GM23338 (cell line): ENCODE measurements around the gene DUSP1. TPM values are rescaled to one million over a fixed set of nuclear protein-coding genes. Genes with fewer than 3 reads are reported as not detected.

Experiments
- ATAC-seq: fragments of 200-7000 bp; cut with Tn5 transposase; 3 replicates; pipeline ENCODE4 v1.9.1; 2020
- DNase-seq: peaks from one replicate; pipeline ENCODE4 v3.0.0-alpha.2; 2015; ENCODE audit warnings: low spot score
- H2AFZ ChIP-seq: fragments of 200-600 bp; sonication (generic); 2 replicates; pipeline ENCODE4 v1.8.0; 2016; ENCODE audit warnings: antibody characterized with exemption, mild to moderate bottlenecking, moderate library complexity
- H3F3A ChIP-seq: fragments of 200-600 bp; sonication (generic); replicated peaks from 2 replicates; pipeline ENCODE4 v1.8.0; 2017; ENCODE audit warnings: antibody characterized with exemption, mixed run types, low read depth
- H3K27ac ChIP-seq: fragments of 200-600 bp; sonication (generic); 2 replicates; pipeline ENCODE4 v1.6.1; 2016; ENCODE audit warnings: low read depth
- H3K27me3 ChIP-seq: fragments of 200-600 bp; sonication (generic); 2 replicates; pipeline ENCODE4 v1.8.0; 2016; ENCODE audit warnings: mild to moderate bottlenecking, mixed run types, moderate library complexity; ENCODE audit not compliant: insufficient read depth
- H3K36me3 ChIP-seq: fragments of 200-600 bp; sonication (generic); 2 replicates; pipeline ENCODE4 v1.8.0; 2016; ENCODE audit warnings: mild to moderate bottlenecking; ENCODE audit not compliant: insufficient read depth
- H3K4me1 ChIP-seq: fragments of 200-600 bp; sonication (generic); 2 replicates; pipeline ENCODE4 v1.8.0; 2016; ENCODE audit warnings: mild to moderate bottlenecking, moderate library complexity; ENCODE audit not compliant: insufficient read depth
- H3K4me2 ChIP-seq: fragments of 200-600 bp; sonication (generic); 2 replicates; pipeline ENCODE4 v1.7.1; 2017; ENCODE audit warnings: mixed run types
- H3K4me3 ChIP-seq: fragments of 200-600 bp; sonication (generic); 2 replicates; pipeline ENCODE4 v1.6.1; 2016; ENCODE audit warnings: mixed run types
- H3K79me2 ChIP-seq: fragments of 200-600 bp; sonication (generic); replicated peaks from 2 replicates; pipeline ENCODE4 v1.8.0; 2017; ENCODE audit warnings: mild to moderate bottlenecking; ENCODE audit not compliant: insufficient read depth
- H3K9me2 ChIP-seq: fragments of 200-600 bp; sonication (generic); 2 replicates; pipeline ENCODE4 v1.8.0; 2017; ENCODE audit not compliant: insufficient read depth
- H4K20me1 ChIP-seq: fragments of 200-600 bp; sonication (generic); replicated peaks from 2 replicates; pipeline ENCODE4 v1.8.0; 2017; ENCODE audit warnings: mild to moderate bottlenecking; ENCODE audit not compliant: insufficient read depth
- H3K27ac Mint-ChIP-seq: 2 replicates; pipeline ENCODE4 v1.8.0; 2020; ENCODE audit warnings: inconsistent platforms, mild to moderate bottlenecking, moderate library complexity, mixed read lengths
- H3K27me3 Mint-ChIP-seq: 3 replicates; pipeline ENCODE4 v1.8.0; 2022; ENCODE audit warnings: low read depth, mild to moderate bottlenecking, moderate library complexity, mixed read lengths, inconsistent platforms; ENCODE audit not compliant: insufficient read depth, poor library complexity
- H3K36me3 Mint-ChIP-seq: 3 replicates; pipeline ENCODE4 v1.8.0; 2021; ENCODE audit warnings: low read depth, mild to moderate bottlenecking, inconsistent platforms, moderate library complexity, mixed read lengths
- H3K4me1 Mint-ChIP-seq: 3 replicates; pipeline ENCODE4 v1.8.0; 2020; ENCODE audit warnings: mild to moderate bottlenecking, inconsistent platforms, mixed read lengths
- H3K4me3 Mint-ChIP-seq: 3 replicates; pipeline ENCODE4 v1.8.0; 2021; ENCODE audit warnings: moderate library complexity, mild to moderate bottlenecking, inconsistent platforms, mixed read lengths
- H3K9me3 Mint-ChIP-seq: 3 replicates; pipeline ENCODE4 v1.8.0; 2020; ENCODE audit warnings: moderate library complexity, mild to moderate bottlenecking, inconsistent platforms, mixed read lengths
- CREB1 ChIP-seq: fragments of 250-450 bp; sonication (Bioruptor Pico); IDR thresholded peaks from 2 replicates; pipeline ENCODE4 v1.5.0; 2020; ENCODE audit warnings: low read depth, mild to moderate bottlenecking, moderate library complexity
- EZH2 ChIP-seq: fragments of 200-600 bp; sonication (generic); IDR thresholded peaks from one replicate; pipeline ENCODE4 v1.8.0; 2017; ENCODE audit warnings: antibody characterized with exemption, mild to moderate bottlenecking, low read depth; ENCODE audit not compliant: unreplicated experiment
- EZH2phosphoT487 ChIP-seq: fragments of 200-600 bp; sonication (generic); IDR thresholded peaks from one replicate; pipeline ENCODE4 v1.8.1; 2018; ENCODE audit warnings: antibody characterized with exemption; ENCODE audit not compliant: unreplicated experiment
- JUNB ChIP-seq: IDR thresholded peaks from one replicate; pipeline ENCODE4 v1.6.1; 2016; ENCODE audit warnings: antibody characterized with exemption; ENCODE audit not compliant: unreplicated experiment
- NANOG ChIP-seq: IDR thresholded peaks from 2 replicates; pipeline ENCODE4 v1.6.1; 2016; ENCODE audit warnings: antibody characterized with exemption, borderline replicate concordance
- POLR2AphosphoS5 ChIP-seq: IDR thresholded peaks from 2 replicates; pipeline ENCODE4 v1.6.1; 2016; ENCODE audit warnings: antibody characterized with exemption, low read depth
- STAT1 ChIP-seq: IDR thresholded peaks from one replicate; pipeline ENCODE4 v1.6.1; 2016; ENCODE audit warnings: antibody characterized with exemption; ENCODE audit not compliant: unreplicated experiment
- ZNF114 ChIP-seq: fragments of 250-450 bp; sonication (Bioruptor Pico); IDR thresholded peaks from 2 replicates; pipeline ENCODE4 v1.5.0; 2020; ENCODE audit warnings: mild to moderate bottlenecking, moderate library complexity
- ZNF331 ChIP-seq: fragments of 250-450 bp; sonication (Bioruptor Pico); IDR thresholded peaks from 2 replicates; pipeline ENCODE4 v1.5.0; 2020; ENCODE audit warnings: low read depth, mild to moderate bottlenecking, moderate library complexity
- polyA plus RNA-seq: library from polyadenylated mRNA; unstranded; fragments of >200 nt; fragmentation: Nextera tagmentation; extraction: Ambion mirVana; gene quantifications from 2 replicates; pipeline ENCODE4 v1.2.1, GENCODE V29; 2016
- total RNA-seq: library from RNA; depleted of rRNA; stranded (reverse); fragments of >200 nt; shearing (Covaris generic); gene quantifications from 2 replicates; pipeline ENCODE4 v1.2.3, GENCODE V29; 2014
- TF ChIP-seq, protein P1 (sequence below): IDR thresholded peaks from 2 replicates; pipeline ENCODE4 v1.6.1; 2016; ENCODE audit warnings: antibody characterized with exemption
- TF ChIP-seq, protein P2 (sequence below), 2 experiments: fragments of 200-600 bp in 1 of 2; sonication (generic) in 1 of 2; conservative IDR thresholded peaks; 2 replicates each; pipeline versions ENCODE4 v1.5.1 to v1.6.1; 2016 to 2017; ENCODE audit warnings: antibody characterized with exemption in 2 of 2, low read depth in 2 of 2, mild to moderate bottlenecking in 2 of 2, moderate library complexity in 1 of 2
- TF ChIP-seq, protein P3 (sequence below): fragments of 250-450 bp; sonication (Bioruptor Pico); IDR thresholded peaks from 2 replicates; pipeline ENCODE4 v1.5.0; 2020; ENCODE audit warnings: mild to moderate bottlenecking, moderate library complexity
- TF ChIP-seq, protein P4 (sequence below): IDR thresholded peaks from one replicate; pipeline ENCODE4 v1.6.1; 2018; ENCODE audit warnings: antibody characterized with exemption; ENCODE audit not compliant: unreplicated experiment

DUSP1 gene
- total and polyA plus RNA-seq, 2 experiments from 2014 or later = 9.7 to 17.2 TPM

DNA sequence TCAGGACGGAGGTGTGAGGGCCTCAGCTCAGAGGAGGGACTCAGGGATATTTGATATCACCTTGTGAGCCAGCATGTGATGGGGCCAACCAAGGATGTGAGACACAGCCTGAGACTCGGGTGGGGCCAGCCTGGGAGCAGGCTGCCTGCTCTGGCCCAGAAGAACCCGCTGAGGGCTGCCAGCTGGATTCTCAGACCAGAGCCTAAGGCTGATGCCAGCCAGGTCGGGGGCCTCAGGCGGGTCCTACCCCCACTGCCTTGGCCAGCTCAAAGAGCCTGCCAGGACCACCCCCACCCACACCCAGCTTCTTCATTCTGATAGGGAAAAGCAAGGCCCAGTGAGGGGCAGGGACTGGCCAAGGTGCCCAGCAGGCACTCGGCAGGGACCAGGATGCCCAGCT is 20.3 kb upstream of the DUSP1 start:
- no peak overlapping the region for H3K4me3 ChIP-seq
- H3K27ac Mint-ChIP-seq = no peak overlapping the region
- no peak for DNase-seq
- H3F3A ChIP-seq = no peaks in the 10 kb centered on the region
- peaks cover 5% of the 10 kb centered on the region; the same call in 2 of the 3 replicates for H3K4me1 Mint-ChIP-seq
- peaks cover 6% of the 10 kb centered on the region for H3K27me3 Mint-ChIP-seq
- no peaks in the 10 kb centered on the region for H3K36me3 ChIP-seq
- H3K4me3 Mint-ChIP-seq = no peak overlapping the region
- H3K36me3 Mint-ChIP-seq = no peaks in the 10 kb centered on the region
- no peaks in the 10 kb centered on the region for H3K27me3 ChIP-seq
- H3K9me2 ChIP-seq = no peaks in the 10 kb centered on the region
- H3K9me3 Mint-ChIP-seq = no peaks in the 10 kb centered on the region
- H3K79me2 ChIP-seq = no peaks in the 10 kb centered on the region
- peaks cover 6% of the 10 kb centered on the region; the same call in 1 of the 2 replicates for H3K4me1 ChIP-seq
- no peaks in the 10 kb centered on the region; the same call in 1 of the 2 replicates for H4K20me1 ChIP-seq
- no peak for TF ChIP-seq NANOG
- TF ChIP-seq ZNF331 (CRISPR knock-in tag) = no peak
- no peak for TF ChIP-seq POLR2AphosphoS5
- TF ChIP-seq EZH2phosphoT487 = no peak
- no peak for TF ChIP-seq ZNF114 (CRISPR knock-in tag)
- TF ChIP-seq, protein P1, sequence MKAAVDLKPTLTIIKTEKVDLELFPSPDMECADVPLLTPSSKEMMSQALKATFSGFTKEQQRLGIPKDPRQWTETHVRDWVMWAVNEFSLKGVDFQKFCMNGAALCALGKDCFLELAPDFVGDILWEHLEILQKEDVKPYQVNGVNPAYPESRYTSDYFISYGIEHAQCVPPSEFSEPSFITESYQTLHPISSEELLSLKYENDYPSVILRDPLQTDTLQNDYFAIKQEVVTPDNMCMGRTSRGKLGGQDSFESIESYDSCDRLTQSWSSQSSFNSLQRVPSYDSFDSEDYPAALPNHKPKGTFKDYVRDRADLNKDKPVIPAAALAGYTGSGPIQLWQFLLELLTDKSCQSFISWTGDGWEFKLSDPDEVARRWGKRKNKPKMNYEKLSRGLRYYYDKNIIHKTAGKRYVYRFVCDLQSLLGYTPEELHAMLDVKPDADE = no peak
- TF ChIP-seq, protein P2, sequence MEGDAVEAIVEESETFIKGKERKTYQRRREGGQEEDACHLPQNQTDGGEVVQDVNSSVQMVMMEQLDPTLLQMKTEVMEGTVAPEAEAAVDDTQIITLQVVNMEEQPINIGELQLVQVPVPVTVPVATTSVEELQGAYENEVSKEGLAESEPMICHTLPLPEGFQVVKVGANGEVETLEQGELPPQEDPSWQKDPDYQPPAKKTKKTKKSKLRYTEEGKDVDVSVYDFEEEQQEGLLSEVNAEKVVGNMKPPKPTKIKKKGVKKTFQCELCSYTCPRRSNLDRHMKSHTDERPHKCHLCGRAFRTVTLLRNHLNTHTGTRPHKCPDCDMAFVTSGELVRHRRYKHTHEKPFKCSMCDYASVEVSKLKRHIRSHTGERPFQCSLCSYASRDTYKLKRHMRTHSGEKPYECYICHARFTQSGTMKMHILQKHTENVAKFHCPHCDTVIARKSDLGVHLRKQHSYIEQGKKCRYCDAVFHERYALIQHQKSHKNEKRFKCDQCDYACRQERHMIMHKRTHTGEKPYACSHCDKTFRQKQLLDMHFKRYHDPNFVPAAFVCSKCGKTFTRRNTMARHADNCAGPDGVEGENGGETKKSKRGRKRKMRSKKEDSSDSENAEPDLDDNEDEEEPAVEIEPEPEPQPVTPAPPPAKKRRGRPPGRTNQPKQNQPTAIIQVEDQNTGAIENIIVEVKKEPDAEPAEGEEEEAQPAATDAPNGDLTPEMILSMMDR (conservative IDR thresholded peaks at IDR 0.05; ENCODE audit: low read depth in 2 of 2) = no peak
- no peak for TF ChIP-seq JUNB
- TF ChIP-seq, protein P3, sequence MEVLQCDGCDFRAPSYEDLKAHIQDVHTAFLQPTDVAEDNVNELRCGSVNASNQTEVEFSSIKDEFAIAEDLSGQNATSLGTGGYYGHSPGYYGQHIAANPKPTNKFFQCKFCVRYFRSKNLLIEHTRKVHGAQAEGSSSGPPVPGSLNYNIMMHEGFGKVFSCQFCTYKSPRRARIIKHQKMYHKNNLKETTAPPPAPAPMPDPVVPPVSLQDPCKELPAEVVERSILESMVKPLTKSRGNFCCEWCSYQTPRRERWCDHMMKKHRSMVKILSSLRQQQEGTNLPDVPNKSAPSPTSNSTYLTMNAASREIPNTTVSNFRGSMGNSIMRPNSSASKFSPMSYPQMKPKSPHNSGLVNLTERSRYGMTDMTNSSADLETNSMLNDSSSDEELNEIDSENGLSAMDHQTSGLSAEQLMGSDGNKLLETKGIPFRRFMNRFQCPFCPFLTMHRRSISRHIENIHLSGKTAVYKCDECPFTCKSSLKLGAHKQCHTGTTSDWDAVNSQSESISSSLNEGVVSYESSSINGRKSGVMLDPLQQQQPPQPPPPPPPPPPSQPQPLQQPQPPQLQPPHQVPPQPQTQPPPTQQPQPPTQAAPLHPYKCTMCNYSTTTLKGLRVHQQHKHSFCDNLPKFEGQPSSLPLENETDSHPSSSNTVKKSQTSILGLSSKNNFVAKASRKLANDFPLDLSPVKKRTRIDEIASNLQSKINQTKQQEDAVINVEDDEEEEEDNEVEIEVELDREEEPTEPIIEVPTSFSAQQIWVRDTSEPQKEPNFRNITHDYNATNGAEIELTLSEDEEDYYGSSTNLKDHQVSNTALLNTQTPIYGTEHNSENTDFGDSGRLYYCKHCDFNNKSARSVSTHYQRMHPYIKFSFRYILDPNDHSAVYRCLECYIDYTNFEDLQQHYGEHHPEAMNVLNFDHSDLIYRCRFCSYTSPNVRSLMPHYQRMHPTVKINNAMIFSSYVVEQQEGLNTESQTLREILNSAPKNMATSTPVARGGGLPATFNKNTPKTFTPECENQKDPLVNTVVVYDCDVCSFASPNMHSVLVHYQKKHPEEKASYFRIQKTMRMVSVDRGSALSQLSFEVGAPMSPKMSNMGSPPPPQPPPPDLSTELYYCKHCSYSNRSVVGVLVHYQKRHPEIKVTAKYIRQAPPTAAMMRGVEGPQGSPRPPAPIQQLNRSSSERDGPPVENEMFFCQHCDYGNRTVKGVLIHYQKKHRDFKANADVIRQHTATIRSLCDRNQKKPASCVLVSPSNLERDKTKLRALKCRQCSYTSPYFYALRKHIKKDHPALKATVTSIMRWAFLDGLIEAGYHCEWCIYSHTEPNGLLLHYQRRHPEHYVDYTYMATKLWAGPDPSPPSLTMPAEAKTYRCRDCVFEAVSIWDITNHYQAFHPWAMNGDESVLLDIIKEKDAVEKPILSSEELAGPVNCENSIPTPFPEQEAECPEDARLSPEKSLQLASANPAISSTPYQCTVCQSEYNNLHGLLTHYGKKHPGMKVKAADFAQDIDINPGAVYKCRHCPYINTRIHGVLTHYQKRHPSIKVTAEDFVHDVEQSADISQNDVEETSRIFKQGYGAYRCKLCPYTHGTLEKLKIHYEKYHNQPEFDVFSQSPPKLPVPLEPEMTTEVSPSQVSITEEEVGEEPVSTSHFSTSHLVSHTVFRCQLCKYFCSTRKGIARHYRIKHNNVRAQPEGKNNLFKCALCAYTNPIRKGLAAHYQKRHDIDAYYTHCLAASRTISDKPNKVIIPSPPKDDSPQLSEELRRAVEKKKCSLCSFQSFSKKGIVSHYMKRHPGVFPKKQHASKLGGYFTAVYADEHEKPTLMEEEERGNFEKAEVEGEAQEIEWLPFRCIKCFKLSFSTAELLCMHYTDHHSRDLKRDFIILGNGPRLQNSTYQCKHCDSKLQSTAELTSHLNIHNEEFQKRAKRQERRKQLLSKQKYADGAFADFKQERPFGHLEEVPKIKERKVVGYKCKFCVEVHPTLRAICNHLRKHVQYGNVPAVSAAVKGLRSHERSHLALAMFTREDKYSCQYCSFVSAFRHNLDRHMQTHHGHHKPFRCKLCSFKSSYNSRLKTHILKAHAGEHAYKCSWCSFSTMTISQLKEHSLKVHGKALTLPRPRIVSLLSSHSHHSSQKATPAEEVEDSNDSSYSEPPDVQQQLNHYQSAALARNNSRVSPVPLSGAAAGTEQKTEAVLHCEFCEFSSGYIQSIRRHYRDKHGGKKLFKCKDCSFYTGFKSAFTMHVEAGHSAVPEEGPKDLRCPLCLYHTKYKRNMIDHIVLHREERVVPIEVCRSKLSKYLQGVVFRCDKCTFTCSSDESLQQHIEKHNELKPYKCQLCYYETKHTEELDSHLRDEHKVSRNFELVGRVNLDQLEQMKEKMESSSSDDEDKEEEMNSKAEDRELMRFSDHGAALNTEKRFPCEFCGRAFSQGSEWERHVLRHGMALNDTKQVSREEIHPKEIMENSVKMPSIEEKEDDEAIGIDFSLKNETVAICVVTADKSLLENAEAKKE (CRISPR knock-in tag) = no peak
- no peak for TF ChIP-seq EZH2
- no peak for TF ChIP-seq CREB1 (CRISPR knock-in tag)
- no peak for TF ChIP-seq STAT1
- TF ChIP-seq, protein P4, sequence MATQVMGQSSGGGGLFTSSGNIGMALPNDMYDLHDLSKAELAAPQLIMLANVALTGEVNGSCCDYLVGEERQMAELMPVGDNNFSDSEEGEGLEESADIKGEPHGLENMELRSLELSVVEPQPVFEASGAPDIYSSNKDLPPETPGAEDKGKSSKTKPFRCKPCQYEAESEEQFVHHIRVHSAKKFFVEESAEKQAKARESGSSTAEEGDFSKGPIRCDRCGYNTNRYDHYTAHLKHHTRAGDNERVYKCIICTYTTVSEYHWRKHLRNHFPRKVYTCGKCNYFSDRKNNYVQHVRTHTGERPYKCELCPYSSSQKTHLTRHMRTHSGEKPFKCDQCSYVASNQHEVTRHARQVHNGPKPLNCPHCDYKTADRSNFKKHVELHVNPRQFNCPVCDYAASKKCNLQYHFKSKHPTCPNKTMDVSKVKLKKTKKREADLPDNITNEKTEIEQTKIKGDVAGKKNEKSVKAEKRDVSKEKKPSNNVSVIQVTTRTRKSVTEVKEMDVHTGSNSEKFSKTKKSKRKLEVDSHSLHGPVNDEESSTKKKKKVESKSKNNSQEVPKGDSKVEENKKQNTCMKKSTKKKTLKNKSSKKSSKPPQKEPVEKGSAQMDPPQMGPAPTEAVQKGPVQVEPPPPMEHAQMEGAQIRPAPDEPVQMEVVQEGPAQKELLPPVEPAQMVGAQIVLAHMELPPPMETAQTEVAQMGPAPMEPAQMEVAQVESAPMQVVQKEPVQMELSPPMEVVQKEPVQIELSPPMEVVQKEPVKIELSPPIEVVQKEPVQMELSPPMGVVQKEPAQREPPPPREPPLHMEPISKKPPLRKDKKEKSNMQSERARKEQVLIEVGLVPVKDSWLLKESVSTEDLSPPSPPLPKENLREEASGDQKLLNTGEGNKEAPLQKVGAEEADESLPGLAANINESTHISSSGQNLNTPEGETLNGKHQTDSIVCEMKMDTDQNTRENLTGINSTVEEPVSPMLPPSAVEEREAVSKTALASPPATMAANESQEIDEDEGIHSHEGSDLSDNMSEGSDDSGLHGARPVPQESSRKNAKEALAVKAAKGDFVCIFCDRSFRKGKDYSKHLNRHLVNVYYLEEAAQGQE = no peak
- no peak for ATAC-seq
- no peak overlapping the region for H2AFZ ChIP-seq
- no peak overlapping the region for H3K27ac ChIP-seq
- H3K4me2 ChIP-seq = no peak overlapping the region
